ENCODE results near the gene HELZ2.
"Not testable (repeated sequence)": the region's sequence is repeated elsewhere in the genome, so short reads cannot be mapped to it uniquely, and the experiment has no call there.

The HELZ2 gene

GRCh38 chr20:63574156-63574828, at the start of gene HELZ2:
TSS of gene HELZ2 (minus strand) at chr20:63574239. CDS start at chr20:63572385, 1,854 bp downstream.
- peak; percentile 83 for DNase-seq (ENCODE audit: low spot score)

GRCh38 chr20:63622732-63623131, 48.7 kb upstream of the HELZ2 start:
- no peak for DNase-seq (ENCODE audit: low spot score)

GRCh38 chr20:63622096-63622495, 48.1 kb upstream of the HELZ2 start:
- no peak for DNase-seq (ENCODE audit: low spot score)

- DNase-seq (ENCODE audit: low spot score): no peak
Measured at GRCh38 chr20:63620991-63621390, 47.0 kb upstream of the HELZ2 start.

GRCh38 chr20:63619505-63619904, 45.5 kb upstream of the HELZ2 start:
- DNase-seq (ENCODE audit: low spot score): no peak

GRCh38 chr20:63619086-63619485, 45.0 kb upstream of the HELZ2 start:
- DNase-seq (ENCODE audit: low spot score): no peak

GRCh38 chr20:63618291-63618980, 44.4 kb upstream of the HELZ2 start:
- no peak for DNase-seq (ENCODE audit: low spot score)

GRCh38 chr20:63617876-63618265, 43.8 kb upstream of the HELZ2 start:
- no peak for DNase-seq (ENCODE audit: low spot score)

GRCh38 chr20:63617092-63617875, 43.2 kb upstream of the HELZ2 start:
- DNase-seq (ENCODE audit: low spot score): no peak

- not testable (repeated sequence) for DNase-seq (ENCODE audit: low spot score)
Measured at GRCh38 chr20:63613863-63614594, 40.0 kb upstream of the HELZ2 start.

- DNase-seq (ENCODE audit: low spot score): no peak
Measured at GRCh38 chr20:63612276-63612931, 38.4 kb upstream of the HELZ2 start.

- DNase-seq (ENCODE audit: low spot score): no peak
Measured at GRCh38 chr20:63611646-63612045, 37.6 kb upstream of the HELZ2 start.

- no peak for DNase-seq (ENCODE audit: low spot score)
Measured at GRCh38 chr20:63610581-63611435, 36.8 kb upstream of the HELZ2 start.

GRCh38 chr20:63606686-63607085, 32.6 kb upstream of the HELZ2 start:
- DNase-seq (ENCODE audit: low spot score): no peak

- DNase-seq (ENCODE audit: low spot score): no peak
Measured at GRCh38 chr20:63602321-63602720, 28.3 kb upstream of the HELZ2 start.

- not testable (repeated sequence) for DNase-seq (ENCODE audit: low spot score)
Measured at GRCh38 chr20:63601679-63602078, 27.6 kb upstream of the HELZ2 start.

- no peak for DNase-seq (ENCODE audit: low spot score)
Measured at GRCh38 chr20:63599396-63600050, 25.5 kb upstream of the HELZ2 start.

GRCh38 chr20:63598479-63599395, 24.7 kb upstream of the HELZ2 start:
- no peak for DNase-seq (ENCODE audit: low spot score)
